GM21786 (cell line): Measurements from ENCODE around the gene FAM107A.

ENCODE experiments used
- ATAC-seq: cut with Tn5 transposase; IDR thresholded peaks from one replicate; pipeline ENCODE4 v1.9.1; 2021; ENCODE audit not compliant: unreplicated experiment

FAM107A gene, protein sequence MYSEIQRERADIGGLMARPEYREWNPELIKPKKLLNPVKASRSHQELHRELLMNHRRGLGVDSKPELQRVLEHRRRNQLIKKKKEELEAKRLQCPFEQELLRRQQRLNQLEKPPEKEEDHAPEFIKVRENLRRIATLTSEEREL

DNA sequence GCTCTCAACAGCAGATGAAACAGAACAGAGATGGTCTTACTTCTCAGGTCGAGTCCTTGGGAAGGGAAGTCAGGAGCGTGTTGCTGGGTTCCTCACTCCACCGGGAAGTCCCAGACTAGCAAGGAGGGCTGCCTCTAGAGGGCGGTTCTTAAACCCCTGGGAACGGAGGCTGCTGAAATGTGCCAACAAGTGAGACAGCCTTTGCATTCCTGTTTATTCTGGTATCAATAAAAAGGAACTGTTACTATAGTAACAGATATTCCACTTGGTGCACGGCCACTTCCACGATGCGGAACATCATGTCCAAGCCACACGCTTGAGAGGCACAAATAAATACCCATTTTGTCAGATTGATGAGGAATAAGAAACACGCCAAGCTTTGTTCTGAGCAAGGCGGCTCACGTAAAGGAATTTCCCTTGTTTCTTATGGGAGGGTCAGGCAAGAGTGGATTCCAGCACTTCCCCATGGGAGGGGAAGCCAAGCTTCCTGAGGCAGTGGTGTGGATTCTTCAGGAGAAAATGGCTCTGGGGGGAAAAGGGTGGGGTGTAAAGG is at the start of gene FAM107A:
Gene FAM107A, minus strand, starts transcription at position 123 of the 553 bp plus-strand sequence. CDS start 7,531 bp downstream, outside the sequence.
- no peak for ATAC-seq

DNA sequence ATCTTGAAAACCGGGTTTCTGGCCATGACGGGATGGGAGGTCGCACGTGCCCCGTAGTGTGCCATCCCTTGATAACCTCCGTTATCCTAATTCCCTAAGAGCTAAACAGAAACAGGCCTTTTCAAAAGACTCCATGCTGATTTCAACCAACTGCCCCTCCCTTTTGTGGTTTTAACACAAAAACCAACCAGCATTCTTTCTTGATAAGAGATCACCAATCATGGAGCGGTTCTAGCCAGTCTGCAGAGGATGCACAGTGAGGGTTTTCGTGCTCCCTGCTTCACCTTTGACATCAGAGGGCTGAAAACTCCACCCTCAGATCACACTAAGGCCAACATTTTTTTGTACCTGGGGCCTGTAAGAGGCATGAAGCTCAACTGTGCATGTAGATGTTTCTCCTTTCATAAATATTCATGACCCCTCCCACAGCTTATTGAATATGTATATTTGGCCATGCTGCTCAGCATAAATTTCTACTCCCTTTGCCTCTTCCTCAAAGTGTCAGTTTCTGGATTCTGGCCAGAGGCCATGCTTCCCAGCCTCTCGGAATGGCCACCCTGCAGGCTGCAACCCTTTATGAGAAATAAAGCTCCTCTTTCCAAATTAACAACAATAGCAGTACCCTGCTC is 48.1 kb upstream of the FAM107A start:
- ATAC-seq, result no peak

- ATAC-seq, result no peak
Observed at GRCh38 chr3:58624550-58624949, 47.4 kb upstream of the FAM107A start.

DNA sequence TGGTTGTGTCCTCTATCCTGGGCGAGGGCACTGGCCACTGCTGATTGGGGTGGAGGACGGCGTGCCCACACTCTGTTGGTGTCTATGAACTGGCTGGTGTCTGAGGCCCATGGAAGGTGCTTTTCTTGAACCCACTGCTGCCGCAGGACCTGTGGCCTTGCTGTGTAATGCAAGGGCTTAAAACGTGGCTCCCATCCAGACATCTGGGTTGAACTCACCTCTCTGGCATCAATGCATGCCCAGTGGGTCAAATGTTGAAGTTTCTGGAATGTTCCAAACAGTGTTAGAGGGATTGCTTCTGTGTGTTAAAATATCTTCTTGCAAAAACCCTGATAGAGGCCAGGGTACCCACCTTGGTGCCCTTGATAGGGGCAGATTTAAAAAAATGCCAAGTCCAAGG is 46.8 kb upstream of the FAM107A start:
- ATAC-seq, result no peak

DNA sequence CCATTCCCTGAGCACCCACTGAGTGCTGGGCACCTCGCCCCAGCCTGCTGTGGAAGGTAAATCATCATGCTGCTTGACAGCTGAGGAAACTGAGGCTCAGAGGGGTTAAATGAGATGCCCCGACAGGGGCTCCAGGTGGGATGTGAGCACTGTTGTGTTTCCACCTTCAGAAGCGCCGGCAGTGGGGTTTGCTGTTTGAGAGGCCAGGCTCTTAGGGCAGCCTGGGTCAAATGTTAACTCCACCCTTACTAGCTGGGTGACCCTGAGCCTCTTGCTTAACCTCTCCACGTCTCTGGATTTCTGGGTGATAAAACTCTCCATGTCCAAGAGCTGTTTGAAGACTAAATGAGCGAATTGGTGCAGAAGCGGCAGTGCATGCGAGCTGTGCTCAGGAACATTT is 46.3 kb upstream of the FAM107A start:
- no peak for ATAC-seq

- ATAC-seq, result no peak
Observed at GRCh38 chr3:58622892-58623291, 45.7 kb upstream of the FAM107A start.

- no peak for ATAC-seq
Observed at GRCh38 chr3:58622436-58622835, 45.2 kb upstream of the FAM107A start.

DNA sequence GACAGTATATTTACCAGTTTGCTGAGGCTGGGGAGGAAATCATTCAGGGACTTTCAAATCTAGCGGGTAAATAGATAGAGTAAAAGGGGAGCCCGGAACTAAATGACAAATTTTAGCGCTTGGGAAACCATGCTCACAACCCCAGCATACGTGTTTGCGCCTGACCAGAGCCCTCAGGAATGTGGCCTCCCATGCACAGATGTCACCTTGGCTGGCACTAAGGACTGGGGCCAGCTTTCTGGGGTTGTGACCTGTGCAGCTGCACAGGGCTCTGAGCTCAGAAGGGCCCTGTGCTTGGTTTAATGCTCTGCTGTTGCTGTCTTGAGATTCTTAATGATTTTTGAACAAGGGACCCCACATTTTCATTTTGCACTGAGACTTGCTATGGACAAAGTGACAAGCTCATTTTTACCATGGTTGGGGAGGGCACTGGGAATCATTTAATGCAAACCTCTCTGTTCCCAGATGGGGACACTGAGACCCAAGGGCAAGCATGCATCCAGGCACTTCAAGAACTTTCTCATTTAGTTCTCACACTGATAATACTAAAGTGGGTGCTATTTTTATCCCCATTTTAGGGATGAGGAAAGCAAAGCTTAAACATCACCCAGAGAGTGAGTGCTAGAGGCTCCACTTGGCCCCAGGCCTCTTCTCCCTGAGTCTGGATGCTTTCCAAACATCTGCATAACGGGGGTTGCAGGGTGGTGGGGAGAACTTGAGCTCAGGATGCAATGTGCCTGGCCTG is 44.1 kb upstream of the FAM107A start:
- ATAC-seq, result no peak

- no peak for ATAC-seq
Observed at GRCh38 chr3:58620421-58620820, 43.2 kb upstream of the FAM107A start.

- no peak for ATAC-seq
Observed at GRCh38 chr3:58617338-58617761, 40.2 kb upstream of the FAM107A start.

GRCh38 chr3:58613236-58614132 is 36.3 kb upstream of the FAM107A start:
- ATAC-seq, result no peak

DNA sequence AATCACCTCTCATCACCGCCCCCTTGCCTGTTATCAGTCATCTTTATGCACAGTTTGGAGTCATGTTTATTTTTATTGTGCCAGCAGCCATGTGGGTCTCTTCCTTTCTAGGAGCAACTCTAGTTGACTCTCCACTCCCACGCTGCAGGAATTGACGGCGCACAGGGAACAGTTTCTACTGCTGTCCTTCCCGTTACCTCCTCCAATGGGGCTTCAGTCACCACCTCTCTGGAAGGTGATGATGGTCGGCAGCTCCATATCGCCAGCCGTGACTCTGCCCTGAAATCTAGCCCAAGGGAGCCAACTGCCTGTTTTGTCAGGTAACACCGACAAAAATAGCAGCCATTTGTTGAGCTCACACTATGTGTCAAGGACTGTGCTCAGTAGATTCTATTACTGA is 35.6 kb upstream of the FAM107A start:
- ATAC-seq, result no peak

GRCh38 chr3:58609990-58610389 is 32.8 kb upstream of the FAM107A start:
- no peak for ATAC-seq

DNA sequence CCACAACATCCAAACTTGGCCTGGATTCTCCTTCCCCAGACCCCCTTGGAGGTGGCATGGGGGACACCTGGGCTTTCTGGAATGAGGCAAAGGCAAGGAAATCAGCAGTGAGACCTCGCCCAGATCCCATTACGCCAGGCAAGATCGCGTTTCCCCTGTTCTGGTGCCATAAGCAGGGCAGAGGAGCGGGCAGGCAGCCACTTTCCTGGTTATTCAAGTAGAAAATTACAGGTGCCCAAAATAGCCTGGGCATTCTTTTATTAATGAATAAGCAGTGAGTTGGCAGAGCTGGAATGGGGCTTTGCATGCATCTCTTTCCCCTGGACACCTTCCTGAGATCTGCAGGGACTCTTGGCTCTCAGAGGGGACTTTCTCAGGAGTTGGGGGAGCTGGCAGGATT is 31.5 kb upstream of the FAM107A start:
- ATAC-seq, result no peak

DNA sequence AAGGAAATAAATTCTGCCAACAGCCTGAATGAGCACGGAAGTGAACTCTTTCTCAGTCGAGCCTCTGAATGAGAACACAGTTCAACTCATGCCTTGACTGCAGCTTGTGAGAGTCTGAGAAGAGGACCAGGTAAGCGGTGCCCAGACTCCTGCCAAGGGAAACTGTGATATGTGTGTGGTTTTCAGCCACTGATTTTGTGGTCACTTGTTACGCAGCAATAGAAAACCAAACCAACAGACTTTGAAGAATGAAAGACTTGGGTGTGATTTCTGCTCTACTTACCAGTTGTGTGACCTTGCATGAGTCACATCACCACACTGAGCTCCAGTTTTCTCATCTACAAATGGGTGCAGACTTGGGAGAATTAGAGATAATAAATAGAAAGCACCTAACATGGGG is 30.6 kb upstream of the FAM107A start:
- no peak for ATAC-seq

- no peak for ATAC-seq
Observed at GRCh38 chr3:58606693-58607092, 29.5 kb upstream of the FAM107A start.

DNA sequence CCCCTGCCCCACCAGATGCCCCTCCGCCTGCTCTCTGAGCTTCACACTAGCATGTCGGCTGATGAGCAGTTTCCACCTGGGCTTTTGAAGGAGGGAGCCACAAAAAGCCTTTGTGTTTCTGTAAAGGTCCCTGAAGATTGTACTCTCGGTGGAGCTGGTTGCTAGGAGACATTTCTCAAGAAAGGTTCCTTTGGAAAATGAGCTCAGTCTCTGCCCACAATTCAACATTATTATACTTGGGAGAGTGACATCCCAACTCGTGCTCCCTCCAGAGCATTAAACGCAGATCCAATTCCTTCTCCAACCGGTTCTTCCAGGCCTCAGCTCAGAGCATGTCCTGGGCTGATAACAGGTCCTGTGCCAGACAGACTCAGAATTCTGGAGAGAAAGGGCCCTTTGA is 26.8 kb upstream of the FAM107A start:
- ATAC-seq, result no peak

DNA sequence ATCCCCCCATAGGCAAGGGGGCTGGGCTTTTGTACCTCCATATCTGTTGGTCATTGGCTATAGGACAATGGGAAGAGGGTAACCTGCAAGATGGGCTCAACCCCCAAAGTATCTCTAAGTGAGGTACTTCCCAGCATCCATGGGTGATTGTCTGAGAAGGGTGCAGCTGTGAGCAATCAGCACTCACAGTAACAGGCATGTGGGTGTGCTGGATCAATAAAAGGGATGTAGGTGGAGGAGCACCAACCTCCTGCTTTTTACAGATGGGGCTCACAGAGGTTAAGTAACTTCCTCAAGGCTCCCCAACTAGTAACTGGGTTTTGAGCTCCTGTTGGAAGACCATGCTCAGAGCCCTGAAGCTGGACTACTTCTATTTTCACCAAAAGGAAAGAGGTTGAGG is 26.4 kb upstream of the FAM107A start:
- ATAC-seq, result no peak

- no peak for ATAC-seq
Observed at GRCh38 chr3:58597770-58598310, 20.6 kb upstream of the FAM107A start.

DNA sequence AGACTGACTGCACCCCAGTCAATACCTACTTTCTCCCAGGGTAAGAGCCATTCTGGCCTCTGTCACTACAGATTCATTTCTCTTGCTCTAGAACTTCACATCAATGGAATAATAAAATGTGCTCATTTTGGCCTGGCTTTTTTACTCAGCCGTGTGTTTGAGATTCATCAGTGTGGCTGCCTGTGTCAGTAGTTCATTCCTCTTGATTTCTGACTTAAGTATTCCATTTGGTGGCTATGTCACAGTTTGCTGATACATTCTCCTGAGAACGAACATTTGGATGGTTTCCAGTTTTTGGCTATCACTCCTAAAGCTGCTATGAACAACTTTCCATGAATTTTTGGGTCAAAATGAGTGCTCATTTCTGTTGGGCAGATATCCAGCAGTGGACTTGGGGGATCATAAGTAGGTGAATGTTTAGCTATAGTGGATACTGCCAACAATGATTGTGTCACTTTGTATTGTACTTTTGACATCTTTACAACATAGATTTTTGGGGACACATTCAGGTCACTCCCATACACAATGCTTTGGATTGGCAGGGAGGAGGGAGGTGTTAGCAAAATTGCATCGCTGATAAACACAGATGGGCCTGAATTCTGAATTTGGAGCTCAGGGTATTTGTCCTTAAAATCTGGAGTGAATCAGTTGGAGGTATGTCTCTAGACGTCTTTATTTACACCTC is 19.8 kb upstream of the FAM107A start:
- no peak for ATAC-seq
